C4-2B (cell line): ENCODE data around the gene ZMYM1.
"Not testable (repeated sequence)": the region's sequence is repeated elsewhere in the genome, so short reads cannot be mapped to it uniquely, and the experiment has no call there.

Experiments
- H3K27ac ChIP-seq: fragments of 450-650 bp; 2 replicates; pipeline ENCODE4 v1.5.1; 2017
- CTCF ChIP-seq: fragments of 450-650 bp; conservative IDR thresholded peaks from 2 replicates; pipeline ENCODE4 v1.5.1; 2017; ENCODE audit warnings: mild to moderate bottlenecking
- ZFX ChIP-seq: fragments of 450-650 bp; IDR thresholded peaks from 2 replicates; pipeline ENCODE4 v1.6.1; 2017

ZMYM1 gene

GRCh38 chr1:35122311-35122710, 43.1 kb downstream of the ZMYM1 start:
- no peak overlapping the region for H3K27ac ChIP-seq
- TF ChIP-seq CTCF (no peak), ZFX (no peak)

GRCh38 chr1:35126546-35126945, 47.4 kb downstream of the ZMYM1 start:
- no peak overlapping the region for H3K27ac ChIP-seq
- TF ChIP-seq CTCF (no peak), ZFX (no peak)

- no peak overlapping the region for H3K27ac ChIP-seq
- no peak for TF ChIP-seq ZFX
- no peak for TF ChIP-seq CTCF
Observed at GRCh38 chr1:35129080-35129479, 49.9 kb downstream of the ZMYM1 start.

- TF ChIP-seq CTCF (no peak), ZFX (no peak)
Observed at GRCh38 chr1:35136780-35137179, 57.6 kb downstream of the ZMYM1 start.

GRCh38 chr1:35137590-35137989, 58.4 kb downstream of the ZMYM1 start:
- H3K27ac ChIP-seq, result not testable (repeated sequence)

More at GRCh38 chr1:35136780-35137179, 57.6 kb downstream of the ZMYM1 start:
- no peak overlapping the region for H3K27ac ChIP-seq

- not testable (repeated sequence) for H3K27ac ChIP-seq
Observed at GRCh38 chr1:35142294-35142693, 63.1 kb downstream of the ZMYM1 start.

- H3K27ac ChIP-seq, result not testable (repeated sequence)
Observed at GRCh38 chr1:35142728-35143127, 63.5 kb downstream of the ZMYM1 start.

GRCh38 chr1:35143737-35144508, 64.7 kb downstream of the ZMYM1 start:
- no peak for TF ChIP-seq CTCF
- no peak for TF ChIP-seq ZFX
- H3K27ac ChIP-seq, result no peak overlapping the region

GRCh38 chr1:35145892-35146549, 66.8 kb downstream of the ZMYM1 start:
- not testable (repeated sequence) for H3K27ac ChIP-seq
